HUES48 (cell line): Measurements from ENCODE around the gene FAT1.

Source experiments
- H3K27ac ChIP-seq: one replicate; pipeline ENCODE4 v1.7.0; 2013; ENCODE audit warnings: low read depth, low read length, inconsistent platforms
- H3K27me3 ChIP-seq: 2 replicates; pipeline ENCODE4 v1.6.1; 2013; ENCODE audit warnings: mild to moderate bottlenecking, low read length; ENCODE audit not compliant: control insufficient read depth, insufficient read depth
- H3K36me3 ChIP-seq: 2 replicates; pipeline ENCODE4 v1.6.1; 2013; ENCODE audit warnings: low read length; ENCODE audit not compliant: control insufficient read depth, insufficient read depth
- H3K4me1 ChIP-seq: 2 replicates; pipeline ENCODE4 v1.6.1; 2013; ENCODE audit warnings: mild to moderate bottlenecking, low read length; ENCODE audit not compliant: control insufficient read depth, insufficient read depth
- H3K4me3 ChIP-seq: 2 replicates; pipeline ENCODE4 v1.5.1; 2013; ENCODE audit warnings: mild to moderate bottlenecking, low read depth, low read length
- H3K9ac ChIP-seq: 2 replicates; pipeline ENCODE4 v1.6.1; 2013; ENCODE audit warnings: mild to moderate bottlenecking, low read depth, low read length, moderate library complexity
- H3K9me3 ChIP-seq: 2 replicates; pipeline ENCODE4 v1.6.1; 2013; ENCODE audit warnings: low read length; ENCODE audit not compliant: control insufficient read depth, insufficient read depth

FAT1 gene

DNA sequence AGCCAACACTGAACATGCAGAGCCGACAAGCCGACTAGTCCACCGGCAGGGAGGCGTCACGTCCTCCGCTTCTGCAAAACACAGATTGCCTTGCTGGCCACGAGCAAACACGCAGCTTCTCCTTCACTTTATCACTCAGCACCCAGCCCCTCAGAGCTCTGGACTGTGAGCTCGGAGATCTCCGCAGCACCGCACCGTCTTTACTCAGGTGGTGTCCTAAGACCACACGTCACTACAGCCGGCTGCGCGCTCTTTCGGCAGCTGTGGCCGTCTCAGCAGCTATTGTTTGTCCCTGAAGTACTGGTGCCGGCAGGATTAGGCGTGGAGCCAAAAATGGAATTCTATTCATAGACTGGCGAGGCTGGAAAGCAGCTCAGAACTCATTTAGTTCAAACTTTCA, 72.0 kb downstream of the FAT1 start:
- Histone ChIP-seq H3K9me3 (no peaks in the 10 kb centered on the region), H3K36me3 (peaks cover 27% of the 10 kb centered on the region; the same call in 1 of the 2 replicates), H3K4me1 (peaks cover 31% of the 10 kb centered on the region), H3K27me3 (no peaks in the 10 kb centered on the region), H3K27ac (no peak overlapping the region), H3K4me3 (no peak overlapping the region), H3K9ac (no peak overlapping the region)

DNA sequence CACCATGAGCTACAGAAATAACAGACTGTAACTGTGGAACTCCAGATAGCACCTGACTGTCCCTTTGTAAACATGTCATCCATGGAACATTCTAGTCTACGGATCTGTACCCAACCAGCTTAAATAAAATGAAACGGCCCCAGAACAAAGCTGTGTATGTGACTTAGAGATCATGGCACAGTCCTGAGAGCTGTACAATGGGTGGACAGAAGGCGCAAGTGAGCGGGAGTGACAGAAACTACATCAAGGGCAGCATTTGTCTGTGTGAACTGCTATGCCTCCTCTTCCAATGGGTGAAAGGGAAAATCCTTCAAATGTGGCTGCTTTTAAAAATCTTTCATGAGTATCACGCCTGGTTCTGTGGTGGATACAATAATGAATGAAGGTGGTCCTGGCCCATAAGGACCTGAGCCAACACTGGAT, 72.5 kb downstream of the FAT1 start:
- Histone ChIP-seq H3K9me3 (no peaks in the 10 kb centered on the region), H3K4me1 (peaks cover 31% of the 10 kb centered on the region), H3K9ac (no peak overlapping the region), H3K27me3 (no peaks in the 10 kb centered on the region), H3K36me3 (peaks cover 24% of the 10 kb centered on the region; the same call in 1 of the 2 replicates), H3K4me3 (no peak overlapping the region), H3K27ac (no peak overlapping the region)

DNA sequence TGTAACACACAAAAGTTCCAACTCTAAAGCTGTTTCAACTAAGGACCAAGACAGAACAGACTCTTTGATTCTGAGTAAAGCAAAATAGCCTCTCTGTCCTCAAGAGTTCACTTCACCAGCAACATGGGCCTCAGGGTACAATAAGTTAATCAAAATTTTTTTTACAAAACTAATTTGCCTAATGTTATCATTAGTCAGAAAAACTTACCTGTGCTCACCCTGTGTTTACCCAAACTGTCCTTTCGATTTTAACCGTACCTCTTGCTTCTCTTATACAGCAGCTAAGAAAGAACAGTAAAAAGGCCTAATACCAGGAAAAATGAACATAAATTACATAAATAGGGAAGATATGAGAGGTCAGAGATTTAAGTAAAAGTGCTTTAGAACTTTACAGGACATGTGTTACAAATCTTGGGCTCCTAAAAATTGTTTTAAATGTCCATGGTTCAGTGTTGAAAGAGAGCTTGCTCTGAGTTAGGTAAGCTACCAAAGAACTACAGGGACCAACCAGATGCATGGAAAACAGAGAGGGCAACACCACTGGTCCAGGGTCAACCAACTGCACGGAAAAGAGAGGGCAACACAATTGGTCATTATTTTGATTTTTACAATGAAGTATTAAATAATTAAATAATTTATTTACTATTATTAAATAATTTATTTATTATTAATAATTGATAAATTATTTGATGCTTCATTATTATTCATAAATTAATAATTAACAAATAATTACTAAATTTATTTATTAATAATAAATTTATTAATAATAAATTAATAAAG, 73.1 kb downstream of the FAT1 start:
- no peaks in the 10 kb centered on the region for H3K27me3 ChIP-seq
- H3K9ac ChIP-seq = no peak overlapping the region
- H3K4me3 ChIP-seq = no peak overlapping the region
- H3K4me1 ChIP-seq = peaks cover 31% of the 10 kb centered on the region
- H3K9me3 ChIP-seq = no peaks in the 10 kb centered on the region
- peaks cover 22% of the 10 kb centered on the region; the same call in 1 of the 2 replicates for H3K36me3 ChIP-seq
- no peak overlapping the region for H3K27ac ChIP-seq

DNA sequence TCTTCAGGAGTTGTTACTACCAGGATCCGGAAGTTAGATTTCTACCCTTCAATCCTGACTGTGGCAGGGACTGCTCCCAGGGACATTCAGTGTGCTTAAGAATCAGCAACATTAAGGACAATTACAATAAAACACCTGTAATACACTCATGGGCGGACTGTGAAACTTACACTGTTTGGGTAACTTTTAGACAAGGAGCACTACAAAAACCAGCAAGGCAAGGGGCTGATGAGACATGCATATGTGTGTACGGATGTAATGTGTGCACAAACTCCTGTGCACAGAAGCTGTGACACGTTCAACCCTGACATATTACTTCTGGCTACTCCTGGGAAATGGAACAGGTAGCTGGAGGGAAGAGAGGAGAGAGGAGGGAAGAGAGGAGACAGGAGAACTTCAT, 75.8 kb downstream of the FAT1 start:
- Histone ChIP-seq H3K27ac (no peak overlapping the region), H3K4me3 (no peak overlapping the region), H3K9me3 (no peaks in the 10 kb centered on the region), H3K27me3 (no peaks in the 10 kb centered on the region), H3K4me1 (peaks cover 20% of the 10 kb centered on the region), H3K9ac (no peak overlapping the region), H3K36me3 (peaks cover 22% of the 10 kb centered on the region; the same call in 1 of the 2 replicates)

DNA sequence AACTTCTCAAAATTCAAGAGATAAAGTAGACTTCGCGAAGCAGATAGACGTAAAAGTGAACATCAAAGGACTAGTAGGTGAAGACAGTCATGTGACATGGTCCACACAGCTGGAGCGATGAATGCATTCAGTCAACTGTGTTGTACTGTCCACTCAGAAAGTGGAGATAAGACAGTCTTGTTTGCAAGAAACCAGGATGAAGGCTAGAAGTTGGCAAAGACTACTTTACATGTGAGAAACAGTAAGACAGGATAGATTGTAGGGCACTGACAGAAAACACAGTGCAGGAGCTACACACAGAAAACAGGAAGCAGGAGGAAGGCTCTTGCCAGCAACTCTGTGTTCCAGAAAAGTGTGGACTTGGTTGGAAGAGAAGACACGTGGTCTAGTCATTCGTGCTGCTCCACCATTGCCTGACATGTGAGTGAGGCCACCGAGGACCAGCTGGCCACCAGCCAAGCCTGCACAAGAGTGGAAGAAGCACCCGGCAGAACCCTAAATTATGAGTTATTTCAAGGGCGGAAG, 78.9 kb downstream of the FAT1 start:
- H3K9me3 ChIP-seq = no peaks in the 10 kb centered on the region
- no peak overlapping the region for H3K4me3 ChIP-seq
- H3K4me1 ChIP-seq = peaks cover 7% of the 10 kb centered on the region
- H3K27ac ChIP-seq = no peak overlapping the region
- peaks cover 21% of the 10 kb centered on the region for H3K36me3 ChIP-seq
- no peaks in the 10 kb centered on the region for H3K27me3 ChIP-seq
- H3K9ac ChIP-seq = no peak overlapping the region

DNA sequence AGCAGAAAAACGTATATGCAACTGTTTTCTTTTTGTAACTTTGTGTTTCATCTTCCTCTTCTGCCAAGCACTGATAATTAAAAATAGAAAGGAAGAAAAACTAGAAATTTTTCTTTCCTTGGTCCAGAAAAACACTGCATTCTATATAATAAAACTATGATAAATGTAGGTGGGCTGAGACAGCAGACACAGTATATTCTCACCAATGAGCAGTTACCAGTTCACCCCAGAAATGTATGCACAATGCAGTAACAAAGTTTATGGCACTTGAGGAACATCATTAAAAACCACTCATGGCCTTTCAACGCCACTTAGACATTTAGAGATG, 79.4 kb downstream of the FAT1 start:
- no peak overlapping the region for H3K4me3 ChIP-seq
- no peak overlapping the region for H3K9ac ChIP-seq

DNA sequence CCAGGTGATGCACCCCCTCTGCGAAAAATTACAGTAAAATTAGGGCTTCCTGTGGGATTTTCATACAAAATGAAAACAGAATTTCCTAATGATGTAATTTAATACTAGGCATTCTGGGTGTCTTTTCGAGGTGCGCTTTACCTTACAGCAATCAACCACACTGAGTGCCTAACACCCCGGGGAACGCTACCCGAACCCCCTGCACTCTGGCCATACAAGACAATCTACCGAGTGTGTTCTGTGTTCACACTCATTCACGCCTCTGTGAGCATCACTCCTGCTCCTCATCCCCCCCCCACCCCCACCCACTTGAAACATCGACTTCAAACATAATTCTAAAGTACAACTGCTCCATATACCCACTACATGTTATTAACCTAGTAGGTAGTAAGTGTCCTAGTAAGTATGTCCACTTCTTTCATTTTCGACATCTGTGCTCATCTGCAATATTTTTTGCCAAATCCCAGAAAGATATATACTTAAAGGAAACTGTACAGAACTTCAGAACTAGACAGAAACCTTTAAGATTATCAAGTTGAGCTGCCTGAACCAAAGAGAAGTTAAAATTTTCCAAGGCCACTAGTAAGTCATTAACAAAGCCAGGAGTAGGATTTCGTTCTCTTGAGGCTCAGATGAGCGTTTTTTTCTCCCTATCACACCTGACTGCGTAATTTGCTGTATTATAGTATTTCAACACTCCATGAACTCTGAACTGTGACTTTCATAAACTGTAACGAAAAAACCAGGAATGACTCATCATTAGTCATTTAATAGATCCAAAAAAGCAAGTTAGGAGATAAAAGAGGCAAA, 80.0 kb downstream of the FAT1 start:
- H3K27me3 ChIP-seq = no peaks in the 10 kb centered on the region
- peaks cover 7% of the 10 kb centered on the region for H3K4me1 ChIP-seq
- no peaks in the 10 kb centered on the region for H3K9me3 ChIP-seq
- H3K9ac ChIP-seq = no peak overlapping the region
- H3K27ac ChIP-seq = no peak overlapping the region
- H3K36me3 ChIP-seq = peaks cover 23% of the 10 kb centered on the region
- no peak overlapping the region for H3K4me3 ChIP-seq

More for the DNA sequence above, 79.4 kb downstream of the FAT1 start:
- Histone ChIP-seq H3K27me3 (no peaks in the 10 kb centered on the region), H3K9me3 (no peaks in the 10 kb centered on the region), H3K27ac (no peak overlapping the region), H3K4me1 (peaks cover 7% of the 10 kb centered on the region), H3K36me3 (peaks cover 23% of the 10 kb centered on the region)

DNA sequence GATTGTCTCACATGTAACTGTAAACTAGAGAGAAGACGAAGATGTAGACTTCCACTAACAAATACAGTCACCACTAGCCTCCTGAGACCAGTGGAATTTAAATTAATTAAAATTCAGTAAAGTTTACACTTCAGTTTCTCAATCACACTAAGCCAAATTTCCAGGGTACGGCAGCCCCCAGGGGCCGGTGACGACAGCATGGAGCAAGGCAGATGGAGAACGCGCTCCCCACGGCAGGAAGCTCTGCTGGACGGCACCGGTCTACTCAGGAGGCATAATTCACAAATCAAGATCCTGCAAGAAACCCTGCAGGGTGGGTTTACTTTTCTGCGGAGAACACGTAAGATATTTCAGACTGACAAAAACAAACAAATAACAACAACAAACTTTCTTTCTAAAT, 80.7 kb downstream of the FAT1 start:
- no peak overlapping the region for H3K9ac ChIP-seq

DNA sequence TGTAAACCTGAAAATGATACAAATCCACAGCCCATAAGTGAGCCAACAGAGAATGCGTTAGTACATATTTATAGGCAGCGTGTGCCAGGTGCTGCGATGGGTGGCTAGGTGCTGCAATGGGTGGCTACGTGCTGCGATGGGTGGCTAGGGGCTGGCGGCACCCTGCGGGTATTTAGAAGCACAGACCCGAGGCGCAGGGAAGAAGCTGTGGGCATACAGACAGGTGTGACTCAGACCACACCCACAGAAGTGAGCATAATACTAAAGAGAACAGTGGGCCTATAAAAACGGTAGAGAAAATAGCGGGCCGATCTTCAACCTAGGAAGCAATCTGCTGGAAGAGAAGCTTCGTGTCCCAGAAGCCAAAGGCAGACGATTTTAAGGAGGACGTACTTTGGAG, 81.1 kb downstream of the FAT1 start:
- H3K36me3 ChIP-seq = peaks cover 23% of the 10 kb centered on the region; the same call in 1 of the 2 replicates
- H3K4me1 ChIP-seq = peaks cover 7% of the 10 kb centered on the region
- no peaks in the 10 kb centered on the region for H3K9me3 ChIP-seq
- H3K27me3 ChIP-seq = no peaks in the 10 kb centered on the region
- no peak overlapping the region for H3K4me3 ChIP-seq
- no peak overlapping the region for H3K27ac ChIP-seq
- no peak overlapping the region for H3K9ac ChIP-seq

More for the DNA sequence above, 80.7 kb downstream of the FAT1 start:
- H3K4me3 ChIP-seq = no peak overlapping the region
- H3K27ac ChIP-seq = no peak overlapping the region
- peaks cover 7% of the 10 kb centered on the region for H3K4me1 ChIP-seq
- no peaks in the 10 kb centered on the region for H3K9me3 ChIP-seq
- H3K27me3 ChIP-seq = no peaks in the 10 kb centered on the region
- peaks cover 23% of the 10 kb centered on the region; the same call in 1 of the 2 replicates for H3K36me3 ChIP-seq

DNA sequence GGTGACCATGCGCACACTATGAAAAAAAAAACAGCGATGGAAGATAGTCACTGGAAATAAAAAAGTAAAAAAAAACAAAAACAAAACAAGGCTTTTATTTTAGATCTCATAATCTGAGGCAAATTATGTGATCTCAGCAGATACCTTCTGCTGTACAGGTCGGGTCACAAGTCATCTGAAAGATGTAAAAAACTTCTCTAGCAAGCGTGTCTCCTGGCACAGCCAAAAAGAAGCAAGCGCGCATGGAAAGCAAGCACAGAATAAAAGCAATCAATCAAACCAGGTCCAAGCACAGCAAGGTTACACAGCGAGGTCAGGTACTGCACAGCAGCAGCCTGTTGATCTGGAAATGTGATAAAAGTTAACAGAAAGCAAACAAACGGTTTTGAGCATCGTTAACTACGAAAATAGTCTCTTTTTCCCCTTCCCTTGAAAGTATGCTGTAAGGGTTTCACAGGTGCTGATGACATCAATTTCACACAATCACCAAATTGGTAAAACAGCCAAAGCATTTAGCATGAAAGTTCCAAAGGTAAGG, 89.0 kb downstream of the FAT1 start:
- H3K27me3 ChIP-seq = no peaks in the 10 kb centered on the region
- H3K36me3 ChIP-seq = peaks cover 71% of the 10 kb centered on the region
- H3K9ac ChIP-seq = no peak overlapping the region
- no peak overlapping the region for H3K4me3 ChIP-seq
- H3K27ac ChIP-seq = peak overlapping the region; percentile 15
- no peaks in the 10 kb centered on the region for H3K9me3 ChIP-seq
- H3K4me1 ChIP-seq = peaks cover 25% of the 10 kb centered on the region

DNA sequence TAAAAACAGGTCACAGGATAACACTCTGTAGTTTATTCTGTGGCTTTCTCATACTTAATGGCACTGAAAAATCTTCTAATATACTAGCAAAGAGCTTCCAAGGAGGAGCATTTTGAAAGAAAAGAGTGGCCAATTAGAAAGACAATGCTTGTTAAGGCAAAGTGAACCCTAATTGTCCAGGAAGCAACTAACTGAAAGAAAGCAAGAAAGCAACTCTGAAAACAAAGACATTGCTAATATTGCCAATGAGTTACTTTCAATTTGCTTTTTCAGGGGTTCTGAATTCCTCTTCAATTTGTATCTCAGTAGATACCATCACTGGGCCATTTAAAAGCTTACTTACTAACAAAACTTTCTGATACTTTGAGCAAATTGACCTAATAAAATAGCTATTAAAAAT, 89.8 kb downstream of the FAT1 start:
- H3K36me3 ChIP-seq = peaks cover 69% of the 10 kb centered on the region
- H3K27me3 ChIP-seq = no peaks in the 10 kb centered on the region

More for the DNA sequence above, 89.8 kb downstream of the FAT1 start:
- Histone ChIP-seq H3K9ac (no peak overlapping the region), H3K9me3 (no peaks in the 10 kb centered on the region), H3K4me1 (peaks cover 25% of the 10 kb centered on the region), H3K4me3 (no peak overlapping the region), H3K27ac (peak overlapping the region; percentile 70)
